DOHH2 (cell line): ENCODE measurements around the gene SH2D1B.

ENCODE experiments used
- EZH2phosphoT487 ChIP-seq: fragments of 200-600 bp; sonication (generic); IDR thresholded peaks from 2 replicates; pipeline ENCODE4 v1.6.1; 2017; ENCODE audit warnings: borderline replicate concordance, mild to moderate bottlenecking, antibody characterized with exemption, low read length, moderate library complexity, mixed read lengths
- TF ChIP-seq, protein P1 (sequence below): fragments of 200-600 bp; sonication (generic); IDR thresholded peaks from one replicate; pipeline ENCODE4 v1.5.1; 2014; ENCODE audit warnings: antibody characterized with exemption, mild to moderate bottlenecking, low read depth, low read length; ENCODE audit not compliant: poor library complexity, severe bottlenecking

DNA sequence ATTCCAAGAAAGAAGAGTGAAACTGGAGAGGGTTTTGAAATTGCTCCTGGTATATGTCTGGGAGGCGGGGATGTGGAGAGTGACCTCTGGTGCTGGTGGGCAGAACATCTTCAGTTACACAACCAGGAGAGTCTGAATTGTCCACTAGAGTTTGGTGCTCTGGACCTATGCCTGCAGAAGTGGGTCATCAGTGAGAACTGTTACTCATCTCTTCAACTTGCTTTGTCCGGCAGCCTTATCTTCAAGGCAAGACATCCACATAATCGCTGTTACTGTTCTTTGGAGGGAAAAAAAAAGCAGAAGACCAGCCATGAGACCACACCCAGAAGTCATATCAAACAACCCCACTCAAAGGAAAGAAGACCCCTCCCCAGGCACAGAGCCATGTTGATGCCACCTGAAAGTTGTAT, 14.9 kb downstream of the SH2D1B start:
- TF ChIP-seq EZH2phosphoT487, result no peak
- TF ChIP-seq, protein P1, sequence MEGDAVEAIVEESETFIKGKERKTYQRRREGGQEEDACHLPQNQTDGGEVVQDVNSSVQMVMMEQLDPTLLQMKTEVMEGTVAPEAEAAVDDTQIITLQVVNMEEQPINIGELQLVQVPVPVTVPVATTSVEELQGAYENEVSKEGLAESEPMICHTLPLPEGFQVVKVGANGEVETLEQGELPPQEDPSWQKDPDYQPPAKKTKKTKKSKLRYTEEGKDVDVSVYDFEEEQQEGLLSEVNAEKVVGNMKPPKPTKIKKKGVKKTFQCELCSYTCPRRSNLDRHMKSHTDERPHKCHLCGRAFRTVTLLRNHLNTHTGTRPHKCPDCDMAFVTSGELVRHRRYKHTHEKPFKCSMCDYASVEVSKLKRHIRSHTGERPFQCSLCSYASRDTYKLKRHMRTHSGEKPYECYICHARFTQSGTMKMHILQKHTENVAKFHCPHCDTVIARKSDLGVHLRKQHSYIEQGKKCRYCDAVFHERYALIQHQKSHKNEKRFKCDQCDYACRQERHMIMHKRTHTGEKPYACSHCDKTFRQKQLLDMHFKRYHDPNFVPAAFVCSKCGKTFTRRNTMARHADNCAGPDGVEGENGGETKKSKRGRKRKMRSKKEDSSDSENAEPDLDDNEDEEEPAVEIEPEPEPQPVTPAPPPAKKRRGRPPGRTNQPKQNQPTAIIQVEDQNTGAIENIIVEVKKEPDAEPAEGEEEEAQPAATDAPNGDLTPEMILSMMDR, result no peak
